Lung microvascular endothelial cell (primary cell): Measurements from ENCODE around the gene MED27. TPM values are rescaled to one million over a fixed set of nuclear protein-coding genes. Genes with fewer than 3 reads are reported as not detected.
A peak's percentile ranks its signal among the peaks of the same experiment; 100 is the strongest.

Experiments used
- DNase-seq, 2 donors: peaks; one replicate each; pipeline versions ENCODE4 v3.0.0 to v3.0.0-alpha.2; 2010; ENCODE audit warnings: low read depth in 2 of 2
- total RNA-seq: library from RNA; depleted of rRNA; stranded (reverse); fragments of >200 nt; gene quantifications from 2 replicates; pipeline ENCODE4 v1.2.1, GENCODE V29; 2014

Gene MED27, protein sequence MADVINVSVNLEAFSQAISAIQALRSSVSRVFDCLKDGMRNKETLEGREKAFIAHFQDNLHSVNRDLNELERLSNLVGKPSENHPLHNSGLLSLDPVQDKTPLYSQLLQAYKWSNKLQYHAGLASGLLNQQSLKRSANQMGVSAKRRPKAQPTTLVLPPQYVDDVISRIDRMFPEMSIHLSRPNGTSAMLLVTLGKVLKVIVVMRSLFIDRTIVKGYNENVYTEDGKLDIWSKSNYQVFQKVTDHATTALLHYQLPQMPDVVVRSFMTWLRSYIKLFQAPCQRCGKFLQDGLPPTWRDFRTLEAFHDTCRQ
- total RNA-seq: 10.7 and 10.9 TPM in 2 replicates

- DNase-seq: peak; percentile 92 to 94
Observed at GRCh38 chr9:132079391-132080091, at the start of gene MED27. TSS of gene MED27 (minus strand) at chr9:132079867. CDS start at chr9:132079844, 23 bp downstream.

GRCh38 chr9:132127888-132128534 lies 48.3 kb upstream of the MED27 start:
- DNase-seq: no peak

- no peak for DNase-seq
Observed at GRCh38 chr9:132126680-132127236, 47.1 kb upstream of the MED27 start.

DNA sequence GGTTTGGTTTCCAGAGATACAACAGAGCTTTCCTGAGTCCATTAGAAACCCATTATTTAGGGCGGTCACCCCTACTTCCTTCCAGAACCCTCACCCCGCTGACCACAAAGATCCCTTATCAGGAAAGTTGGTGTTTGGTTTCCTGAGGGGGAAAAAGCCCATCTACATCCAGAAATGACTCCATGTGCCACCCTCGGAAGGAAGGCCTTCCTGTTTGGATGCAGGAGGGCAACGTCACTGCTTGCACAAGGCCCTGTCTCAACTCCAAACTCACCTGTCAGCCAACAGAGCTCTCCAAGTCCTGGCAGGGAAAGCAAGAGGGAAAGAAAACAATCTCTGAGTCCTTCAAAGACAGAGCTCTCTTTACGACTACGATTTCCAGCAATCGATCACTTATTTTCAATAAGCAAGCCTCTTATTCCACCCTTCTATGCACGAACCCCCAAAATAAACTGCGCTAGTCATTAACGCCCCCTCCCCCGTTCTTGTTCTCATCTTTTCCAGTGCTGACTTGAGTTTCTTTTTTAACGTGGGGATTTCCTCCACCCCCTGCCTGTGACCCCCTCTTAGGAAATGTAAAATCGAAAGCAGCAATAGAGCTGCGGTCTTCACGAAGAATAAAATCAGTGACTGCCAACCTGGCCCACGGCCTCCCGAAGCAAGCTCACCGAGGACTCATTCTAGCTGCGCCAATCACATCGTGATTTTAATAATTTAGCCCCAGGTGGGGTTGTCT lies 46.4 kb upstream of the MED27 start:
- no peak for DNase-seq

- DNase-seq: no peak
Observed at GRCh38 chr9:132125361-132125760, 45.7 kb upstream of the MED27 start.

DNA sequence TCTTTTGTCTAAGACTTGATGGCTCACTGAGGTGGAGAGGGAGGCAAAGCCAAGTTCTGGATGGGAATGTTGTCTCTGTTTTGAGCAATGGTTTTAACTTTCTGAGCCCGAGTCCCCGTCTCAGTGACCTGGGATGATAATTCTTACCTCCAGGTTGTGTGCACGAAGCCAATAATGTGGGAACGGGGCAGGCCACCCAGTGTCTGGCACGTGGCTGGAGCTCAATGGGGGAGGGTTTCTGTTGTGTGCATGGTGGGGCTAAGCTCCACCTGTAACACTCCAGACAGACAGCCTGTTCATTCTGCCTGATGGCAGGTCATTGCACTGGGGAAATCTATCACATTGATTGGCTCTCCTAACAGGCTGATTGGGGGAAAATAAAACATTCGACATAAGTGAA lies 45.1 kb upstream of the MED27 start:
- DNase-seq: no peak

- DNase-seq: no peak
Observed at GRCh38 chr9:132121021-132121420, 41.4 kb upstream of the MED27 start.

DNA sequence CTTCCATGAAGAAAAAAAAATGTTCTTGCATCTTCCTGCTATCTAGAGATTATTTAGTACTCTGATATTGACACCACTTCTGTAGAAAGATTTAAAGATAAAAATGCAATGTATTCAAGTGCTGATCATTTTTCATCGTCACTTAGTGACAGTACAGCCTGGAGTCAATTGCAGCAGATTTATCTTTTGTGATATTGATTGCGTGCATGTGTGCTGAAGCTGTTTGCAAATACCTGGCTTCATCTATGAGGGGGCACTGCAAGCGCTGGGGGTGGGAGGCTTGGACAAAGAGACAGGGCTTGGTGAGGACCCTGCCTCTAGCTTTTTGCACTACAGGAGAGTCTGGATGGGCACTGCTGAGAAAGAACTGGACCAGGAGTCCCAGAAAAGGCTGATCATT lies 38.0 kb upstream of the MED27 start:
- no peak for DNase-seq

DNA sequence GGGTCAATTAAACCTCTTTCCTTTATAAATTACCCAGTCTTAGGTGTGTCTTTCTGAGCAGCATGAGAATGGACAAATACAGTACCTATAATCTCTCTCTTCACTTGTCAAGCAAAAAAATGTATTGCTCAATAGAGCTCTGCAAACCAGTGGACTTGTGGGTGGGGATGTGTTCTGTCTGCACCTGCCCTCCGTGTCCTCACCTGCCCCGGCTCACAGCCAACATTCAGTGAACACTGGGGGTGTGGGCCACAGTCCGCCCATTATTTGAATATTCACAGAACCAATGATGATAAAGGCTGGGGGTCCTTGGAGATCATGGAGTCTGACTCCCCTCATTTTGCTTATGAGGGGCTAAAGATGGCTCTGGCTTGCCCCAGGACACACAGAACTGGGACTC lies 36.9 kb upstream of the MED27 start:
- DNase-seq: no peak

DNA sequence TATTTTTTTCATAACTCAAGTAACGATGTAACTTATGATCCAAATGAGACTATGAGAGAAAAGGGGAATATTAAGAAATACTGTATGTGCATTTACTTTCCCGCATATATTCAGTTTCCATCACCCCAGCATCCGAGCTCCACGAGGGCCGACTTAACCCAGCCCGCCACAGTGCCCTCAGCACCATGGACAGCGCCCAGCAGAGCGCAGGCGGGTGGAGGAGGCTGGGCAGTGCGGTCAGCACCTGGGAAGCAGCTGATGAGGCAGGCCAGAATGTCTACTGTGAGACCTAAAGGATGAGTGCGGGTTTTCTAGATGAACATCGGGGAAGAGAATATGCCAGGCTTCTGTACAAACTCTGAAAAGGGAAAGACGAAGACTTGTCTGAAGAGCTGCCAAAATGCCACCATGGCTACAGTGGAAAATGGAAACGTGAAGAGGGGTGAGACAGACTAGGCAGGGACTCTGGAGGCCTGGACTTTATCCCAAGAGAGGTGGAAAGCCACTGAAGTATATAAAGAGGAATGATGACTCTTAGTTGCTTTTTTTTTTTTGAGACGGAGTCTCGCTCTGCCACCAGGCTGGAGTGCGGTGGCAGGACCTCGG lies 34.5 kb upstream of the MED27 start:
- DNase-seq: peak; percentile 66 to 72

- DNase-seq: no peak
Observed at GRCh38 chr9:132109291-132109690, 29.6 kb upstream of the MED27 start.

DNA sequence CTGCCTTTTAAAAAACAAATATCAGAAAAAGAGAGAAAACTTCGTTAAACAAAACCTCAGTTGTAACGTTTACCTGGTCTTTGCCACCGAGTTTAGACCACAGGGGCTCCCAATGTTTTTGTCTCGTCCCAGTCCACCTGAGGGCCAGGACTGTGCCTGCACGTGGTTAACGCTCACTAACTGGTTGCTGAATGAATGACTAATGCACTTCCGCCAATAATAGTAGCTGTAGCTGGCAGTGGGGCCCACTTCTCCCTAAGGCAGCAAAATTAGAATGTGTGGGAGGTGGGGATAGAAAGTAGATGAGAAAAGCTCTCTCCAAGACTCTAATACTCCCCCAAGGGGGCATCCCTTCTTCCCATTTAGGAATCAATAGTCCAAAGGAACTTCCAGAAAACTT lies 29.1 kb upstream of the MED27 start:
- no peak for DNase-seq

DNA sequence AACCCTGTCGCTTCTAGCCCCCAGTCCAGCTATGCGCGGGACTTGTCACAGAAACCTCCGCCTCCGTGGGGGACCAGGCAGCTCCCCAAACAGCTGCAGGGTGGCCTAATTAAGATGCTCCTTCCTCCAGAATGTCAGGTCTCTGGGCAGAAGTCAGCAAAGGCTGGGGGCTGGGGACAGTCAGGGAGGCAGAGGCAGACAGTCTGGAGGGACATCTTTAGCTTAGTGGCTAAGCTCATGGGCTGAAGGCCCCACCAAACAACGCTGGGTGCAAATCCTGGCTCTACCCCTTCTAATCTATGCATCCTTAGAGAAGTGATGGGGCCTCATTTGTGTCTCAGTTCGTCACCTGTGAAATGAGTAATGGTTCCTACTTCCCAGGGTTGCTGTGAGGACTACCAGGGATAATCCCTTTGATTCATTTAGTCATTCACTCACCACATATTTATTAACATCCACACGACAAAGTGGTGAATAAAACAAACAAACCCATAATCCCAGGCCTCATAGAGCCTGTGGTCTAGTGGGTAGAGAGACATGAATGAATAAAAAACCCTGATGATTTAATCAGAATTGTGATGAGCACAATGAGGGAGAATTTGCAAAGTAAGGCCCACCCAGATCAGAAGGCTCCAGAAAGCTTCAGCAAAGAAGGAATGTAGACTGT lies 20.2 kb upstream of the MED27 start:
- no peak for DNase-seq

GRCh38 chr9:132099167-132099566 lies 19.5 kb upstream of the MED27 start:
- DNase-seq: no peak

DNA sequence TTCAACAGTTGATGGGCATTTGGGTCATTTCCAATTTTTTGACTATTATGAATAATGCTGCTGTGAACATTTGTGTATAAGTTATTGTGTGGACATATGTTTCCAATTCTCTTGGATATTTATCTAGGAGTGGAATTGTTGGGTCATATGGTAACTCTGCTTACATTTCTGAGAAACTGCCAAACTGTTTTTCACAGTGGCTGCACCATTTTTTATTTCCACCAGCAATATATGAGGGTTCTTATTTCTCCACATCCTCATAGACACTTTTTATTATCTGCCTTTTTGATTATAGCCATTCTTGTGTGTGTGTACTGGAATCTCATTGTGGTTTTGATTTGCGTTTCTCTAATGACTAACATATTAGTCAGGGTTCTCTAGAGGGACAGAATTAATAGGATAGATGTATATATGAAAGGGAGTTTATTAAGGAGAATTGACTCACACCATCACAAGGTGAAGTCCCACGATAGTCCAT lies 14.7 kb upstream of the MED27 start:
- peak in 1 of 2 donors; percentile 5 for DNase-seq

DNA sequence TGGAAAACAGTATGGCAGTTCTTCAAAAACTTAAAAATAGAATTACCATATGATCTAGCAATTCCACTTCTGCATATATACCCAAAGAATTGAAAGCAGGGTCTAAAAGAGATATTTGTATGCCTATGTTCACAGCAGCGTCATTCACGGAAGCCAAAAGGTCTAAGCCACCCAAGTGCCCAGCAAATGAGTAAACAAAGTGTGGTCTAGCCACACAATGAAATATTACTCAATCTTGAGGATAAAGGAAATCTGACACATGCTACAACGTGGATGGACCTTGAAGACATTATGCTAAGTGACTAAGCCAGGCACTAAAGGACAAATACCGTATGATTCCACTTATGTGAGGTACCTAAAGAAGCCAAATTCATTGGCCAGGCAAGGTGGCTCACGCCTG lies 11.1 kb upstream of the MED27 start:
- DNase-seq: peak in 1 of 2 donors; percentile 51

- DNase-seq: no peak
Observed at GRCh38 chr9:132087438-132088030, 7.9 kb upstream of the MED27 start.

DNA sequence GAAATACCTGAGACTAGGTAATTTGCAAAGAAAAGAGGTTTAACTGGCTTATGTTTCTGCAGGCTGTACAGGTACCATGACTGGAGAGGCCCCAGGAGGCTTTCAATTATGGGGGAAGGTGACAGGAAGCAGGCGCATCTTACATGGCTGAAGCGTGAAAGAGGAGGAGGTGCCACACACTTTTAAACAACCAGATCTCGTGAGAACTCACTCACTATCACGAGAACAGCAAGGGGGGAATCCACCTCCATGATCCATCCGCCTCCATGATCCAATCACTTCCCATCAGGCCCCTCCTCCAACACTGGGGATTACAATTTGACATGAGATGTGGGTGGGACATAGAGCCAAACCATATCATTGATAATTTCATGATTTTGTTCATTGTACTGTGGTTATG lies 2.5 kb upstream of the MED27 start:
- no peak for DNase-seq

DNA sequence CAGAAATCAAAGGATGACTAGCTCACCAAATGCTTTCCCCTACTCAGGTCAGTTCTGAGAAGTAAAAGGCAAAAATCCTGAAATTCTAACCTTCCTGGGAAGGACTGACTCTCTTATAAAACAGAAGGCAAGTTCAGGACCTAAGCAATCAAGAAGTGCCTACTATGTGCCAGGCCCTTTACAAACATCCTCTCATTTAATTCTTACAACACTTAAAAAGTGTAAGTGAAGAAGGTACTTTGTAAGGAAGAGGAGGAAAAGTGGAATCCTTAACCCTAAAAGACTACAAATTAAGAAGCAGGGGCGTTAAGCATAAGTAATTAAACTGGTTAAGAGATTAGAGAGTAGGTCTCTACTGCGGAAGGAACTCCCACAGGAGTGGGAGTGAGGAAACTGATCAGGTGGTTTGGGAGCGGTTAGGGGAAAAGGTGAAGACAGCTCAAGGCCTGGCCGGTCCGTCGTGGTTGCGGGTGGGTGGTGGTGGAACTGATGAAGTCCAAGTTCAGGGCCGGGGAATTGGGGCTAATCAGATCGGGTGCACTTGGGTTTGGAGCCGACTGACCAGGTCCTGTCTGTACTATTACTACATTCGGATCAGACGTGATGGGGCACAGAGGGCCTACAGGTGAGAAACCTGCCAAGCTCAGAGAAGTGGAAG lies 839 bp downstream of the MED27 start:
- DNase-seq: peak in 1 of 2 donors; percentile 3
